IMR-90 (cell line): ENCODE measurements around the gene SRGAP3. TPM values are rescaled to one million over a fixed set of nuclear protein-coding genes. Genes with fewer than 3 reads are reported as not detected.

Experiments used
- ATAC-seq: fragments of 200-7000 bp; cut with Tn5 transposase; 2 replicates; pipeline ENCODE4 v1.9.1; 2020; ENCODE audit warnings: low read depth, mild to moderate bottlenecking, moderate library complexity
- BruUV-seq: library from RNA; stranded (reverse); fragments of 400-500 nt; replicated peaks from 2 replicates; lab custom pipeline; 2021; lab: Mats Ljungman, UMichigan
- CTCF ChIA-PET: fragments of 300-600 bp; formaldehyde crosslinking; extraction: SDS; loops from one replicate; lab custom pipeline; 2021; ENCODE audit warnings: antibody characterized with exemption; lab: Yijun Ruan, JAX
- POLR2A ChIA-PET: fragments of 300-600 bp; sonication (Branson Sonifier 250); formaldehyde crosslinking; loops from one replicate; lab custom pipeline; 2022; ENCODE audit warnings: antibody characterized with exemption; ENCODE audit not compliant: unreplicated experiment; lab: Charles Lee
- DNase-seq: peaks from one replicate; pipeline ENCODE4 v3.0.0; 2013
- H2AFZ ChIP-seq: replicated peaks from 2 replicates; pipeline ENCODE3; 2013; ENCODE audit warnings: low read length, mild to moderate bottlenecking; ENCODE audit not compliant: poor library complexity
- H2AK5ac ChIP-seq: 2 replicates; pipeline ENCODE4 v1.6.1; 2013; ENCODE audit warnings: low read depth, low read length, inconsistent platforms
- H2AK9ac ChIP-seq: replicated peaks from 2 replicates; pipeline ENCODE3; 2013; ENCODE audit warnings: mild to moderate bottlenecking, low read depth, low read length, moderate library complexity; ENCODE audit not compliant: poor library complexity
- H2BK120ac ChIP-seq: 2 replicates; pipeline ENCODE4 v1.6.1; 2013; ENCODE audit warnings: low read depth, low read length, inconsistent platforms
- H2BK15ac ChIP-seq: 3 replicates; pipeline ENCODE4 v1.6.1; 2013; ENCODE audit warnings: low read depth, low read length, inconsistent platforms
- H2BK20ac ChIP-seq: 2 replicates; pipeline ENCODE4 v1.6.1; 2013; ENCODE audit warnings: low read depth, mild to moderate bottlenecking, inconsistent platforms, low read length, moderate library complexity
- H2BK5ac ChIP-seq: 2 replicates; pipeline ENCODE4 v1.6.1; 2013; ENCODE audit warnings: mild to moderate bottlenecking, low read depth, low read length, inconsistent platforms; ENCODE audit not compliant: poor library complexity, severe bottlenecking
- H3K14ac ChIP-seq: replicated peaks from 2 replicates; pipeline ENCODE4 v1.6.1; 2013; ENCODE audit warnings: low read depth, low read length, inconsistent platforms
- H3K18ac ChIP-seq: 2 replicates; pipeline ENCODE4 v1.6.1; 2013; ENCODE audit warnings: low read depth, low read length, control low read depth
- H3K23ac ChIP-seq: 2 replicates; pipeline ENCODE4 v1.6.1; 2013; ENCODE audit warnings: low read depth, low read length, inconsistent platforms
- H3K27ac ChIP-seq: 2 replicates; pipeline ENCODE4 v1.5.1; 2013; ENCODE audit warnings: mild to moderate bottlenecking, control low read depth, low read length; ENCODE audit not compliant: insufficient read depth
- H3K27me3 ChIP-seq: 2 replicates; pipeline ENCODE4 v1.6.1; 2013; ENCODE audit warnings: low read length; ENCODE audit not compliant: control insufficient read depth, insufficient read depth
- H3K36me3 ChIP-seq: 2 replicates; pipeline ENCODE4 v1.6.1; 2013; ENCODE audit warnings: low read length, mixed read lengths; ENCODE audit not compliant: control insufficient read depth, insufficient read depth
- H3K4ac ChIP-seq: 2 replicates; pipeline ENCODE4 v1.6.1; 2013; ENCODE audit warnings: low read depth, low read length, inconsistent platforms
- H3K4me1 ChIP-seq: 2 replicates; pipeline ENCODE4 v1.6.1; 2013; ENCODE audit warnings: low read length, mixed read lengths; ENCODE audit not compliant: control insufficient read depth, insufficient read depth
- H3K4me2 ChIP-seq: 2 replicates; pipeline ENCODE4 v1.6.1; 2013; ENCODE audit warnings: low read depth, mild to moderate bottlenecking, control low read depth, low read length, moderate library complexity
- H3K4me3 ChIP-seq: 2 replicates; pipeline ENCODE4 v1.5.1; 2013; ENCODE audit warnings: low read depth, mild to moderate bottlenecking, control low read depth, low read length, moderate library complexity; ENCODE audit not compliant: insufficient read depth
- H3K56ac ChIP-seq: 2 replicates; pipeline ENCODE4 v1.6.1; 2013; ENCODE audit warnings: low read length, inconsistent platforms; ENCODE audit not compliant: insufficient read depth; ENCODE audit errors: extremely low read depth
- H3K79me1 ChIP-seq, 2 experiments: 2 replicates each; pipeline ENCODE4 v1.6.1; 2013; ENCODE audit warnings: low read length in 2 of 2, inconsistent platforms in 1 of 2, low read depth in 1 of 2
- H3K9ac ChIP-seq: 2 replicates; pipeline ENCODE4 v1.6.1; 2013; ENCODE audit warnings: low read depth, low read length, control low read depth
- H3K9me1 ChIP-seq: 2 replicates; pipeline ENCODE4 v1.6.1; 2013; ENCODE audit warnings: low read length, inconsistent platforms; ENCODE audit not compliant: insufficient read depth
- H3K9me3 ChIP-seq: 2 replicates; pipeline ENCODE4 v1.6.1; 2013; ENCODE audit warnings: low read length; ENCODE audit not compliant: control insufficient read depth, insufficient read depth
- H4K20me1 ChIP-seq: 2 replicates; pipeline ENCODE4 v1.6.1; 2013; ENCODE audit warnings: low read length, inconsistent platforms; ENCODE audit not compliant: insufficient read depth
- H4K5ac ChIP-seq: 2 replicates; pipeline ENCODE4 v1.6.1; 2013; ENCODE audit warnings: mild to moderate bottlenecking, low read depth, low read length, control low read depth
- H4K8ac ChIP-seq, 2 experiments: 2 replicates each; pipeline ENCODE4 v1.6.1; 2013; ENCODE audit warnings: low read depth in 2 of 2, low read length in 2 of 2, control low read depth in 1 of 2, inconsistent platforms in 1 of 2
- H4K91ac ChIP-seq: 2 replicates; pipeline ENCODE4 v1.6.1; 2013; ENCODE audit warnings: low read depth, low read length, inconsistent platforms; ENCODE audit not compliant: insufficient read depth
- CEBPB ChIP-seq: IDR thresholded peaks from 2 replicates; pipeline ENCODE4 v1.6.1; 2012; ENCODE audit warnings: low read depth, low read length, improper control_type of control experiment
- FOS ChIP-seq: fragments of 150-350 bp; IDR thresholded peaks from 2 replicates; pipeline ENCODE4 v1.6.1; 2016; ENCODE audit warnings: low read depth, low read length
- MAFK ChIP-seq: IDR thresholded peaks from 2 replicates; pipeline ENCODE4 v1.6.1; 2012; ENCODE audit warnings: low read depth, low read length, improper control_type of control experiment
- MAZ ChIP-seq: IDR thresholded peaks from 2 replicates; pipeline ENCODE4 v1.6.1; 2012; ENCODE audit warnings: low read depth, mild to moderate bottlenecking, low read length, improper control_type of control experiment, moderate library complexity, borderline replicate concordance
- MXI1 ChIP-seq: IDR thresholded peaks from 2 replicates; pipeline ENCODE4 v1.6.1; 2012; ENCODE audit warnings: low read depth, mild to moderate bottlenecking, low read length, moderate library complexity, borderline replicate concordance
- NFE2L2 ChIP-seq: fragments of 150-350 bp; IDR thresholded peaks from 2 replicates; pipeline ENCODE4 v1.6.1; 2016; ENCODE audit warnings: low read depth, mild to moderate bottlenecking, low read length
- RAD21 ChIP-seq: IDR thresholded peaks from 2 replicates; pipeline ENCODE4 v1.6.1; 2012; ENCODE audit warnings: low read length, improper control_type of control experiment
- RFX5 ChIP-seq: IDR thresholded peaks from 2 replicates; pipeline ENCODE4 v1.8.0; 2012; ENCODE audit warnings: low read depth, mild to moderate bottlenecking, low read length, moderate library complexity
- WGBS, 2 experiments: methylation state at CpG; one replicate each; pipeline versions ENCODE4 v1.1.5 to v1.1.7; 2013; ENCODE audit warnings: missing lambda C conversion rate in 2 of 2; ENCODE audit not compliant: insufficient read length in 1 of 2; ENCODE audit errors: extremely low coverage in 2 of 2; 5-methylcytosine and 5-hydroxymethylcytosine counted together
- dilution Hi-C: fragments of 300-500 bp; cut with HindIII; formaldehyde crosslinking; loops from one replicate; pipeline ENCODE4 v1.14.3; 2018; ENCODE audit warnings: low sequenced_read_pairs; ENCODE audit not compliant: unreplicated experiment
- in situ Hi-C: fragments of 300-500 bp; cut with MboI; formaldehyde crosslinking; loops from 3 replicates; pipeline ENCODE4 v1.14.3; 2019; ENCODE audit warnings: low sequenced_read_pairs, inconsistent platforms, mixed read lengths
- intact Hi-C: fragments of 100-400 bp; cut with micrococcal nuclease; formaldehyde crosslinking; loops from 2 replicates; pipeline ENCODE4 v1.10.0; 2022
- polyA plus RNA-seq, 3 experiments: library from polyadenylated mRNA; depleted of rRNA; stranded (reverse); fragments of >200 nt; gene quantifications; 2 replicates each; pipeline ENCODE4 v1.2.3, GENCODE V29; 2012; ENCODE audit warnings: low replicate concordance in 1 of 3
- total RNA-seq: library from RNA; depleted of rRNA; stranded (reverse); fragments of >200 nt; gene quantifications from 2 replicates; pipeline ENCODE4 v1.2.3, GENCODE V29; 2012
- TF ChIP-seq, protein P1 (sequence below): fragments of 150-350 bp; IDR thresholded peaks from 2 replicates; pipeline ENCODE4 v1.6.1; 2016; ENCODE audit warnings: low read depth, mild to moderate bottlenecking, low read length, moderate library complexity, borderline replicate concordance
- TF ChIP-seq, protein P2 (sequence below): conservative IDR thresholded peaks from 2 replicates; pipeline ENCODE4 v1.5.1; 2012; ENCODE audit warnings: mild to moderate bottlenecking, low read depth, low read length, improper control_type of control experiment
- TF ChIP-seq, protein P3 (sequence below): fragments of 150-350 bp; IDR thresholded peaks from 2 replicates; pipeline ENCODE4 v1.6.1; 2017; ENCODE audit warnings: mild to moderate bottlenecking, antibody characterized with exemption, low read length, low read depth

Gene SRGAP3
- total and polyA plus RNA-seq, 2 of the 4 experiments (the other 2 are of a cell fraction), result 0.68 to 1.4 TPM

DNA sequence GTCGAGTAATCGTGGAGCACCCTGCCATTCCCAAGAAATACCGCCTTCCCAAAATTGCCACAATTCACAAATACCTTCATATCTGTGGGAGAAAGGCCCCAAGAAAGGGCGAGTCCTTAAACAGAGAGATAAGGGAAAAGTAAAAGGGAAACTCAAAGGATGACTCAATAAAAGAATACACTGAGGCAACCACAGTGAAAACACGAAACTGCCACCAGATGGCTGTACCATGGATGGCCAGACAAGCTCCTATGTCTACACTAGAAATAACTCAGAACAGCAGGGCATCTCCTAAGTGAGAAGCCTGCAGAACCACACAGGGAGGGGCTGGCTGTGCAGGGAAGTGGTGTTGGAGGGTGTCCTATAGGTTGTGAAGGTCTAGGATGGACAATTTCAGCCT is 25.0 kb downstream of the SRGAP3 start:
- Histone ChIP-seq H3K27me3 (peaks cover 2% of the 10 kb centered on the region), H3K18ac (no peak overlapping the region), H2AK9ac (no peak overlapping the region), H3K27ac (no peak overlapping the region), H4K20me1 (no peaks in the 10 kb centered on the region), H2AK5ac (no peak overlapping the region), H3K23ac (no peak overlapping the region), H3K9me1 (no peaks in the 10 kb centered on the region), H2BK15ac (no peak overlapping the region), H3K4ac (no peak overlapping the region), H3K36me3 (no peaks in the 10 kb centered on the region), H2BK20ac (no peak overlapping the region), H3K9me3 (no peaks in the 10 kb centered on the region), H3K79me1 (no peaks in the 10 kb centered on the region), H3K9ac (no peak overlapping the region), H4K8ac (no peak overlapping the region), H2BK120ac (no peak overlapping the region), H3K4me3 (no peak overlapping the region), H3K14ac (no peak overlapping the region), H3K4me2 (no peak overlapping the region), H2AFZ (no peak overlapping the region), H2BK5ac (no peak overlapping the region), H4K5ac (no peak overlapping the region), H3K56ac (no peak overlapping the region), H3K4me1 (no peaks in the 10 kb centered on the region), H4K91ac (no peak overlapping the region)
- no peak for DNase-seq
- BruUV-seq, result no TSS peak
- WGBS, 2 experiments, result no CpG with 5 or more reads among the region's 5 CpGs
- TF ChIP-seq RFX5 (no peak), MAZ (no peak), CEBPB (no peak), MAFK (no peak), FOS (no peak), MXI1 (no peak), NFE2L2 (no peak), RAD21 (no peak)
- TF ChIP-seq, protein P1, sequence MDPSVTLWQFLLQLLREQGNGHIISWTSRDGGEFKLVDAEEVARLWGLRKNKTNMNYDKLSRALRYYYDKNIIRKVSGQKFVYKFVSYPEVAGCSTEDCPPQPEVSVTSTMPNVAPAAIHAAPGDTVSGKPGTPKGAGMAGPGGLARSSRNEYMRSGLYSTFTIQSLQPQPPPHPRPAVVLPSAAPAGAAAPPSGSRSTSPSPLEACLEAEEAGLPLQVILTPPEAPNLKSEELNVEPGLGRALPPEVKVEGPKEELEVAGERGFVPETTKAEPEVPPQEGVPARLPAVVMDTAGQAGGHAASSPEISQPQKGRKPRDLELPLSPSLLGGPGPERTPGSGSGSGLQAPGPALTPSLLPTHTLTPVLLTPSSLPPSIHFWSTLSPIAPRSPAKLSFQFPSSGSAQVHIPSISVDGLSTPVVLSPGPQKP, result no peak
- TF ChIP-seq, protein P2, sequence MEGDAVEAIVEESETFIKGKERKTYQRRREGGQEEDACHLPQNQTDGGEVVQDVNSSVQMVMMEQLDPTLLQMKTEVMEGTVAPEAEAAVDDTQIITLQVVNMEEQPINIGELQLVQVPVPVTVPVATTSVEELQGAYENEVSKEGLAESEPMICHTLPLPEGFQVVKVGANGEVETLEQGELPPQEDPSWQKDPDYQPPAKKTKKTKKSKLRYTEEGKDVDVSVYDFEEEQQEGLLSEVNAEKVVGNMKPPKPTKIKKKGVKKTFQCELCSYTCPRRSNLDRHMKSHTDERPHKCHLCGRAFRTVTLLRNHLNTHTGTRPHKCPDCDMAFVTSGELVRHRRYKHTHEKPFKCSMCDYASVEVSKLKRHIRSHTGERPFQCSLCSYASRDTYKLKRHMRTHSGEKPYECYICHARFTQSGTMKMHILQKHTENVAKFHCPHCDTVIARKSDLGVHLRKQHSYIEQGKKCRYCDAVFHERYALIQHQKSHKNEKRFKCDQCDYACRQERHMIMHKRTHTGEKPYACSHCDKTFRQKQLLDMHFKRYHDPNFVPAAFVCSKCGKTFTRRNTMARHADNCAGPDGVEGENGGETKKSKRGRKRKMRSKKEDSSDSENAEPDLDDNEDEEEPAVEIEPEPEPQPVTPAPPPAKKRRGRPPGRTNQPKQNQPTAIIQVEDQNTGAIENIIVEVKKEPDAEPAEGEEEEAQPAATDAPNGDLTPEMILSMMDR, result no peak
- TF ChIP-seq, protein P3, sequence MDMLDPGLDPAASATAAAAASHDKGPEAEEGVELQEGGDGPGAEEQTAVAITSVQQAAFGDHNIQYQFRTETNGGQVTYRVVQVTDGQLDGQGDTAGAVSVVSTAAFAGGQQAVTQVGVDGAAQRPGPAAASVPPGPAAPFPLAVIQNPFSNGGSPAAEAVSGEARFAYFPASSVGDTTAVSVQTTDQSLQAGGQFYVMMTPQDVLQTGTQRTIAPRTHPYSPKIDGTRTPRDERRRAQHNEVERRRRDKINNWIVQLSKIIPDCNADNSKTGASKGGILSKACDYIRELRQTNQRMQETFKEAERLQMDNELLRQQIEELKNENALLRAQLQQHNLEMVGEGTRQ, result no peak
- dilution Hi-C loops, result no loop called here
- in situ Hi-C loops, result no loop called here
- ATAC-seq, result no peak
- ChIA-PET POLR2A (no interaction called here), CTCF (no interaction called here)
- intact Hi-C loops, result no loop called here
